K562 (cell line): ENCODE data around the gene UBAP2. TPM values are rescaled to one million over a fixed set of nuclear protein-coding genes. Genes with fewer than 3 reads are reported as not detected.

Source experiments
- ATAC-seq: fragments of 200-7000 bp; cut with Tn5 transposase; 3 replicates; pipeline ENCODE4 v1.9.1; 2020; ENCODE audit warnings: moderate library complexity
- BruUV-seq: library from RNA; stranded (reverse); fragments of 400-500 nt; replicated peaks from 2 replicates; lab custom pipeline; 2021; lab: Mats Ljungman, UMichigan
- CTCF ChIA-PET: fragments of 300-600 bp; formaldehyde crosslinking; extraction: SDS; loops from one replicate; lab custom pipeline; 2021; ENCODE audit warnings: low intra/inter-chr PET ratio; lab: Yijun Ruan, JAX
- POLR2A ChIA-PET: fragments of 300-600, 350-650 bp; sonication (Branson Sonifier 250); formaldehyde crosslinking; extraction: SDS; loops from one replicate; lab custom pipeline; 2021; ENCODE audit warnings: antibody characterized with exemption, inconsistent platforms; lab: Yijun Ruan, JAX
- DNase-seq, 4 experiments: peaks; one replicate each; pipeline versions ENCODE4 v3.0.0 to v3.0.0-alpha.2; 2011 to 2018; ENCODE audit warnings: low spot score in 3 of 4, mixed read lengths in 3 of 4; ENCODE audit errors: extremely low read depth in 1 of 4
- FAIRE-seq: peaks from 2 replicates; lab custom pipeline; 2011; peaks lifted over from hg19 to GRCh38; lab: Jason Lieb, UNC
- H2AFZ ChIP-seq: 2 replicates; pipeline ENCODE4 v1.6.0; 2011; ENCODE audit warnings: low read depth, low read length, control low read depth, inconsistent platforms
- H3K27ac ChIP-seq: fragments of 200-600 bp; 3 replicates; pipeline ENCODE4 v1.8.0; 2011; ENCODE audit warnings: low read depth, mild to moderate bottlenecking, control low read depth, inconsistent platforms, low read length, moderate library complexity, mixed read lengths; ENCODE audit errors: extremely low read depth
- H3K27me3 ChIP-seq, 2 experiments: fragments of 300-600 bp in 1 of 2; 2 replicates in 1 of 2; 3 replicates in 1 of 2; pipeline versions ENCODE4 v1.6.0 to v1.8.0; 2011; ENCODE audit warnings: inconsistent platforms in 2 of 2, low read length in 2 of 2, mild to moderate bottlenecking in 1 of 2, mixed read lengths in 1 of 2, moderate library complexity in 1 of 2; ENCODE audit not compliant: control insufficient read depth in 2 of 2, insufficient read depth in 2 of 2
- H3K36me3 ChIP-seq: fragments of 300-600 bp; 3 replicates; pipeline ENCODE4 v1.8.0; 2011; ENCODE audit warnings: mild to moderate bottlenecking, low read length, inconsistent platforms; ENCODE audit not compliant: control insufficient read depth, insufficient read depth
- H3K4me1 ChIP-seq, 2 experiments: fragments of 200-600 bp in 1 of 2; replicated peaks in 1 of 2; 2 replicates in 1 of 2; 3 replicates in 1 of 2; pipeline versions ENCODE4 v1.5.1 to v1.8.0; 2011; ENCODE audit warnings: inconsistent platforms in 2 of 2, low read length in 2 of 2, mild to moderate bottlenecking in 1 of 2, mixed read lengths in 1 of 2, moderate library complexity in 1 of 2; ENCODE audit not compliant: control insufficient read depth in 2 of 2, insufficient read depth in 2 of 2
- H3K4me2 ChIP-seq: 2 replicates; pipeline ENCODE4 v1.6.1; 2011; ENCODE audit warnings: low read length, control low read depth, inconsistent platforms, mixed read lengths; ENCODE audit not compliant: insufficient read depth
- H3K4me3 ChIP-seq: fragments of 200-600 bp; sonication (generic), shearing (Covaris generic); 2 replicates; pipeline ENCODE4 v1.5.1; 2016; ENCODE audit warnings: control low read depth, inconsistent platforms
- H3K79me2 ChIP-seq: fragments of 200-600 bp; 3 replicates; pipeline ENCODE4 v1.8.0; 2011; ENCODE audit warnings: low read length, inconsistent platforms; ENCODE audit not compliant: control insufficient read depth, insufficient read depth
- H3K9ac ChIP-seq, 2 experiments: 2 replicates each; pipeline versions ENCODE4 v1.6.0 to v1.6.1; 2011; ENCODE audit warnings: low read depth in 2 of 2, low read length in 2 of 2, control low read depth in 1 of 2, inconsistent platforms in 1 of 2, mild to moderate bottlenecking in 1 of 2, mixed read lengths in 1 of 2; ENCODE audit not compliant: insufficient read depth in 1 of 2
- H3K9me1 ChIP-seq: one replicate; pipeline ENCODE4 v1.6.0; 2011; ENCODE audit warnings: inconsistent platforms, mild to moderate bottlenecking, low read length, moderate library complexity; ENCODE audit not compliant: control insufficient read depth, insufficient read depth
- H3K9me3 ChIP-seq: replicated peaks from 2 replicates; pipeline ENCODE4 v1.5.1; 2011; ENCODE audit warnings: low read depth, low read length, inconsistent platforms; ENCODE audit not compliant: control insufficient read depth, insufficient read depth
- H4K20me1 ChIP-seq: replicated peaks from 2 replicates; pipeline ENCODE4 v1.6.1; 2011; ENCODE audit warnings: low read length, inconsistent platforms, mixed read lengths; ENCODE audit not compliant: control insufficient read depth, insufficient read depth
- E2F4 ChIP-seq: sonication (generic); formaldehyde crosslinking; IDR thresholded peaks from 2 replicates; pipeline ENCODE4 v1.8.0; 2022; ENCODE audit warnings: mild to moderate bottlenecking, low read depth, missing genetic modification reagents
- JUNB ChIP-seq: fragments of 450-650 bp; formaldehyde crosslinking; conservative IDR thresholded peaks from 2 replicates; pipeline ENCODE4 v1.4.0; 2020; ENCODE audit warnings: mild to moderate bottlenecking
- NFXL1 ChIP-seq: fragments of 450-650 bp; formaldehyde crosslinking; IDR thresholded peaks from 2 replicates; pipeline ENCODE4 v1.4.0; 2021; ENCODE audit warnings: mild to moderate bottlenecking
- NFYB ChIP-seq: IDR thresholded peaks from 2 replicates; pipeline ENCODE4 v1.6.1; 2011; ENCODE audit warnings: mild to moderate bottlenecking, moderate library complexity; ENCODE audit not compliant: insufficient read length; ENCODE audit errors: extremely low read depth
- PRMT5 ChIP-seq: sonication (generic); formaldehyde crosslinking; IDR thresholded peaks from 2 replicates; pipeline ENCODE4 v1.5.0; 2020; ENCODE audit warnings: missing genetic modification reagents
- ZBTB11 ChIP-seq, 3 experiments: fragments of 200-800 bp in 1 of 3; fragments of 250-450 bp in 1 of 3; fragments of 450-650 bp in 1 of 3; sonication (Bioruptor Pico) in 1 of 3; sonication (Bioruptor generic) in 1 of 3; formaldehyde crosslinking in 1 of 3; IDR thresholded peaks; 2 replicates each; pipeline versions ENCODE4 v1.6.1 to v1.8.0; 2016 to 2022; ENCODE audit warnings: mild to moderate bottlenecking in 2 of 3, missing genetic modification characterization in 2 of 3, missing compliant biosample characterization in 1 of 3, moderate library complexity in 1 of 3
- ZNF224 ChIP-seq: sonication (generic); formaldehyde crosslinking; IDR thresholded peaks from 2 replicates; pipeline ENCODE4 v1.8.0; 2022; ENCODE audit warnings: mild to moderate bottlenecking, missing genetic modification reagents
- ZNF354B ChIP-seq: fragments of 250-450 bp; sonication (Bioruptor Pico); IDR thresholded peaks from 2 replicates; pipeline ENCODE4 v1.4.0; 2020
- ZNF511 ChIP-seq: sonication (generic); formaldehyde crosslinking; IDR thresholded peaks from 2 replicates; pipeline ENCODE4 v1.8.0; 2022; ENCODE audit warnings: mild to moderate bottlenecking, missing genetic modification reagents
- ZNF780A ChIP-seq: fragments of 250-450 bp; sonication (Bioruptor Pico); IDR thresholded peaks from 2 replicates; pipeline ENCODE4 v1.5.0; 2021; ENCODE audit warnings: mild to moderate bottlenecking
- whole genome bisulfite sequencing: fragments of 100-300 bp; shearing (Covaris generic); methylation state at CpG from one replicate; pipeline ENCODE4 v1.1.6; 2016; ENCODE audit warnings: low coverage, mixed read lengths; ENCODE audit not compliant: insufficient coverage; ENCODE audit errors: missing lambda C conversion rate; 5-methylcytosine and 5-hydroxymethylcytosine counted together
- in situ Hi-C: fragments of 300-500 bp; cut with MboI; formaldehyde crosslinking; loops from 4 replicates; pipeline ENCODE4 v1.15.0; 2018; ENCODE audit warnings: inconsistent platforms, mixed read lengths
- intact Hi-C: fragments of 100-400 bp; cut with micrococcal nuclease; formaldehyde crosslinking; loops from 2 replicates; pipeline ENCODE4 v1.14.2; 2022
- polyA plus RNA-seq, 8 experiments: library from polyadenylated mRNA; depleted of rRNA in 4 of 8; stranded (reverse) in 5 of 8; unstranded in 3 of 8; fragments of >200 nt; fragmentation: Nextera tagmentation in 2 of 8; fragmentation: Illumina TruSeq in 1 of 8; extraction: Ambion mirVana in 2 of 8; extraction: Trizol in 1 of 8; gene quantifications; 2 replicates each; pipeline versions ENCODE4 v1.2.1 to v1.2.3, GENCODE V29; 2011 to 2014; ENCODE audit warnings: inconsistent platforms in 1 of 8, missing spikeins in 1 of 8
- total RNA-seq, 7 experiments: library from RNA; depleted of rRNA in 6 of 7; stranded (reverse); fragments of >200 nt in 6 of 7; fragmentation: Illumina TruSeq in 2 of 7; extraction: Trizol in 2 of 7; gene quantifications; 2 replicates each; pipeline versions ENCODE4 v1.2.1 to v1.2.3, GENCODE V29; 2011 to 2021; ENCODE audit warnings: low replicate concordance in 1 of 7

The UBAP2 gene
- total and polyA plus RNA-seq, 9 of the 15 experiments (the other 6 are each of a cell fraction or from before 2014, with no cell fraction given): 8.7 to 47.9 (median 18.7) TPM

- H3K27me3 ChIP-seq: no peaks in the 10 kb centered on the region
- H3K9me3 ChIP-seq: no peaks in the 10 kb centered on the region
- no peaks in the 10 kb centered on the region for H3K36me3 ChIP-seq
- H3K79me2 ChIP-seq: peaks cover 78% of the 10 kb centered on the region
- ATAC-seq (no peak), DNase-seq (no peak)
- H2AFZ ChIP-seq: no peak overlapping the region
- no peaks in the 10 kb centered on the region; the same call in 1 of the 2 replicates for H4K20me1 ChIP-seq
- WGBS: 45% methylated on average over 1 of the region's 1 CpG
- H3K27ac ChIP-seq: no peak overlapping the region
- H3K4me2 ChIP-seq: no peak overlapping the region
- CTCF ChIA-PET: no interaction called here
- BruUV-seq: no TSS peak
- H3K4me3 ChIP-seq: no peak overlapping the region
- TF ChIP-seq E2F4 (CRISPR knock-in tag) (no peak), JUNB (CRISPR knock-in tag) (no peak), NFYB (no peak), ZNF780A (no peak), ZNF354B (CRISPR knock-in tag) (no peak), ZNF224 (CRISPR knock-in tag) (no peak), ZNF511 (CRISPR knock-in tag) (no peak), ZBTB11 (CRISPR knock-in tag; IDR thresholded peaks at IDR 0.05) (no peak), PRMT5 (CRISPR knock-in tag) (no peak), NFXL1 (CRISPR knock-in tag) (no peak)
- TF ChIP-seq, all 486 proteins: peak for 0
- in situ Hi-C loops (no loop called here), intact Hi-C loops (no loop called here)
- Histone ChIP-seq H3K9me1 (no peaks in the 10 kb centered on the region), H3K9ac (no peak overlapping the region), H3K4me1 (peaks cover 3 to 19% of the 10 kb centered on the region in 2 experiments; a peak in 4 of 5 replicates)
- FAIRE-seq: no peak
- POLR2A ChIA-PET: interaction anchor here (1.0 kb wide), 1 partner anchor 14 kb away, joined by 3 read pairs; no protein-coding TSS in a partner anchor
Measured at GRCh38 chr9:33881635-33882034, 167.1 kb downstream of the UBAP2 start.
